IMR-90 (cell line): ENCODE data around the gene DNAJC22. TPM values are rescaled to one million over a fixed set of nuclear protein-coding genes. Genes with fewer than 3 reads are reported as not detected.

Experiments
- ATAC-seq: fragments of 200-7000 bp; cut with Tn5 transposase; 2 replicates; pipeline ENCODE4 v1.9.1; 2020; ENCODE audit warnings: low read depth, mild to moderate bottlenecking, moderate library complexity
- BruUV-seq: library from RNA; stranded (reverse); fragments of 400-500 nt; replicated peaks from 2 replicates; lab custom pipeline; 2021; lab: Mats Ljungman, UMichigan
- CTCF ChIA-PET: fragments of 300-600 bp; formaldehyde crosslinking; extraction: SDS; loops from one replicate; lab custom pipeline; 2021; ENCODE audit warnings: antibody characterized with exemption; lab: Yijun Ruan, JAX
- POLR2A ChIA-PET: fragments of 300-600 bp; sonication (Branson Sonifier 250); formaldehyde crosslinking; loops from one replicate; lab custom pipeline; 2022; ENCODE audit warnings: antibody characterized with exemption; ENCODE audit not compliant: unreplicated experiment; lab: Charles Lee
- DNase-seq: peaks from one replicate; pipeline ENCODE4 v3.0.0; 2013
- H2AFZ ChIP-seq: replicated peaks from 2 replicates; pipeline ENCODE3; 2013; ENCODE audit warnings: low read length, mild to moderate bottlenecking; ENCODE audit not compliant: poor library complexity
- H2AK5ac ChIP-seq: 2 replicates; pipeline ENCODE4 v1.6.1; 2013; ENCODE audit warnings: low read depth, low read length, inconsistent platforms
- H2AK9ac ChIP-seq: replicated peaks from 2 replicates; pipeline ENCODE3; 2013; ENCODE audit warnings: mild to moderate bottlenecking, low read depth, low read length, moderate library complexity; ENCODE audit not compliant: poor library complexity
- H2BK120ac ChIP-seq: 2 replicates; pipeline ENCODE4 v1.6.1; 2013; ENCODE audit warnings: low read depth, low read length, inconsistent platforms
- H2BK15ac ChIP-seq: 3 replicates; pipeline ENCODE4 v1.6.1; 2013; ENCODE audit warnings: low read depth, low read length, inconsistent platforms
- H2BK20ac ChIP-seq: 2 replicates; pipeline ENCODE4 v1.6.1; 2013; ENCODE audit warnings: low read depth, mild to moderate bottlenecking, inconsistent platforms, low read length, moderate library complexity
- H2BK5ac ChIP-seq: 2 replicates; pipeline ENCODE4 v1.6.1; 2013; ENCODE audit warnings: mild to moderate bottlenecking, low read depth, low read length, inconsistent platforms; ENCODE audit not compliant: poor library complexity, severe bottlenecking
- H3K14ac ChIP-seq: replicated peaks from 2 replicates; pipeline ENCODE4 v1.6.1; 2013; ENCODE audit warnings: low read depth, low read length, inconsistent platforms
- H3K18ac ChIP-seq: 2 replicates; pipeline ENCODE4 v1.6.1; 2013; ENCODE audit warnings: low read depth, low read length, control low read depth
- H3K23ac ChIP-seq: 2 replicates; pipeline ENCODE4 v1.6.1; 2013; ENCODE audit warnings: low read depth, low read length, inconsistent platforms
- H3K27ac ChIP-seq: 2 replicates; pipeline ENCODE4 v1.5.1; 2013; ENCODE audit warnings: mild to moderate bottlenecking, control low read depth, low read length; ENCODE audit not compliant: insufficient read depth
- H3K27me3 ChIP-seq: 2 replicates; pipeline ENCODE4 v1.6.1; 2013; ENCODE audit warnings: low read length; ENCODE audit not compliant: control insufficient read depth, insufficient read depth
- H3K36me3 ChIP-seq: 2 replicates; pipeline ENCODE4 v1.6.1; 2013; ENCODE audit warnings: low read length, mixed read lengths; ENCODE audit not compliant: control insufficient read depth, insufficient read depth
- H3K4ac ChIP-seq: 2 replicates; pipeline ENCODE4 v1.6.1; 2013; ENCODE audit warnings: low read depth, low read length, inconsistent platforms
- H3K4me1 ChIP-seq: 2 replicates; pipeline ENCODE4 v1.6.1; 2013; ENCODE audit warnings: low read length, mixed read lengths; ENCODE audit not compliant: control insufficient read depth, insufficient read depth
- H3K4me2 ChIP-seq: 2 replicates; pipeline ENCODE4 v1.6.1; 2013; ENCODE audit warnings: low read depth, mild to moderate bottlenecking, control low read depth, low read length, moderate library complexity
- H3K4me3 ChIP-seq: 2 replicates; pipeline ENCODE4 v1.5.1; 2013; ENCODE audit warnings: low read depth, mild to moderate bottlenecking, control low read depth, low read length, moderate library complexity; ENCODE audit not compliant: insufficient read depth
- H3K56ac ChIP-seq: 2 replicates; pipeline ENCODE4 v1.6.1; 2013; ENCODE audit warnings: low read length, inconsistent platforms; ENCODE audit not compliant: insufficient read depth; ENCODE audit errors: extremely low read depth
- H3K79me1 ChIP-seq, 2 experiments: 2 replicates each; pipeline ENCODE4 v1.6.1; 2013; ENCODE audit warnings: low read length in 2 of 2, inconsistent platforms in 1 of 2, low read depth in 1 of 2
- H3K9ac ChIP-seq: 2 replicates; pipeline ENCODE4 v1.6.1; 2013; ENCODE audit warnings: low read depth, low read length, control low read depth
- H3K9me1 ChIP-seq: 2 replicates; pipeline ENCODE4 v1.6.1; 2013; ENCODE audit warnings: low read length, inconsistent platforms; ENCODE audit not compliant: insufficient read depth
- H3K9me3 ChIP-seq: 2 replicates; pipeline ENCODE4 v1.6.1; 2013; ENCODE audit warnings: low read length; ENCODE audit not compliant: control insufficient read depth, insufficient read depth
- H4K20me1 ChIP-seq: 2 replicates; pipeline ENCODE4 v1.6.1; 2013; ENCODE audit warnings: low read length, inconsistent platforms; ENCODE audit not compliant: insufficient read depth
- H4K5ac ChIP-seq: 2 replicates; pipeline ENCODE4 v1.6.1; 2013; ENCODE audit warnings: mild to moderate bottlenecking, low read depth, low read length, control low read depth
- H4K8ac ChIP-seq, 2 experiments: 2 replicates each; pipeline ENCODE4 v1.6.1; 2013; ENCODE audit warnings: low read depth in 2 of 2, low read length in 2 of 2, control low read depth in 1 of 2, inconsistent platforms in 1 of 2
- H4K91ac ChIP-seq: 2 replicates; pipeline ENCODE4 v1.6.1; 2013; ENCODE audit warnings: low read depth, low read length, inconsistent platforms; ENCODE audit not compliant: insufficient read depth
- BHLHE40 ChIP-seq: fragments of 150-350 bp; IDR thresholded peaks from 2 replicates; pipeline ENCODE4 v1.6.1; 2016; ENCODE audit warnings: mild to moderate bottlenecking, low read depth, low read length
- CTCF ChIP-seq: conservative IDR thresholded peaks from 2 replicates; pipeline ENCODE4 v1.5.1; 2012; ENCODE audit warnings: mild to moderate bottlenecking, low read depth, low read length, improper control_type of control experiment
- whole genome bisulfite sequencing, 2 experiments: methylation state at CpG; one replicate each; pipeline versions ENCODE4 v1.1.5 to v1.1.7; 2013; ENCODE audit warnings: missing lambda C conversion rate in 2 of 2; ENCODE audit not compliant: insufficient read length in 1 of 2; ENCODE audit errors: extremely low coverage in 2 of 2; 5-methylcytosine and 5-hydroxymethylcytosine counted together
- dilution Hi-C: fragments of 300-500 bp; cut with HindIII; formaldehyde crosslinking; loops from one replicate; pipeline ENCODE4 v1.14.3; 2018; ENCODE audit warnings: low sequenced_read_pairs; ENCODE audit not compliant: unreplicated experiment
- in situ Hi-C: fragments of 300-500 bp; cut with MboI; formaldehyde crosslinking; loops from 3 replicates; pipeline ENCODE4 v1.14.3; 2019; ENCODE audit warnings: low sequenced_read_pairs, inconsistent platforms, mixed read lengths
- intact Hi-C: fragments of 100-400 bp; cut with micrococcal nuclease; formaldehyde crosslinking; loops from 2 replicates; pipeline ENCODE4 v1.10.0; 2022
- polyA plus RNA-seq, 3 experiments: library from polyadenylated mRNA; depleted of rRNA; stranded (reverse); fragments of >200 nt; gene quantifications; 2 replicates each; pipeline ENCODE4 v1.2.3, GENCODE V29; 2012; ENCODE audit warnings: low replicate concordance in 1 of 3
- total RNA-seq: library from RNA; depleted of rRNA; stranded (reverse); fragments of >200 nt; gene quantifications from 2 replicates; pipeline ENCODE4 v1.2.3, GENCODE V29; 2012

DNAJC22 gene
- total and polyA plus RNA-seq, 2 of the 4 experiments (the other 2 are of a cell fraction), result 8.1 to 8.2 TPM

- Histone ChIP-seq H3K9me1 (peaks cover 4% of the 10 kb centered on the region; the same call in 1 of the 2 replicates), H3K23ac (peak overlapping the region; percentile 26; the same call in 1 of the 2 replicates), H3K9ac (peak overlapping the region; percentile 16; the same call in 1 of the 2 replicates), H4K5ac (peak overlapping the region; percentile 7; the same call in 1 of the 2 replicates), H3K4me1 (peaks cover 6% of the 10 kb centered on the region; the same call in 1 of the 2 replicates), H3K27me3 (no peaks in the 10 kb centered on the region), H3K27ac (no peak overlapping the region), H2BK5ac (peak overlapping the region; percentile 41), H2AK5ac (0 out of 2 replicates have a peak overlapping the region, but pooled peaks have one; percentile 29), H4K91ac (no peak overlapping the region), H3K4ac (peak overlapping the region; percentile 58; the same call in 1 of the 2 replicates), H3K18ac (peak overlapping the region; percentile 32; the same call in 1 of the 2 replicates), H3K14ac (peak overlapping the region; percentile 34; the same call in 1 of the 2 replicates), H4K20me1 (peaks cover 40% of the 10 kb centered on the region), H3K56ac (no peak overlapping the region), H2BK120ac (no peak overlapping the region), H4K8ac (peak overlapping the region; percentile 14 to 15; a peak in 2 of 4 replicates), H3K9me3 (no peaks in the 10 kb centered on the region), H2AFZ (no peak overlapping the region), H2BK20ac (no peak overlapping the region), H3K36me3 (peaks cover 4% of the 10 kb centered on the region), H3K4me2 (peak overlapping the region; percentile 84), H3K4me3 (peak overlapping the region; percentile 24; the same call in 1 of the 2 replicates), H2AK9ac (no peak overlapping the region), H2BK15ac (no peak overlapping the region; the same call in 2 of the 3 replicates), H3K79me1 (peaks cover 3 to 54% of the 10 kb centered on the region in 2 experiments; a peak in 2 of 4 replicates)
- dilution Hi-C loops, result loop anchor here (25.0 kb wide), 1 partner anchor 143 kb away; no protein-coding TSS in a partner anchor
- intact Hi-C loops, result no loop called here
- POLR2A ChIA-PET, result no interaction called here
- DNase-seq (peak; percentile 54), ATAC-seq (no peak)
- TF ChIP-seq CTCF (peak; percentile 41), BHLHE40 (no peak)
- in situ Hi-C loops, result no loop called here
- TSS peak; percentile 17 for BruUV-seq
- CTCF ChIA-PET, result interaction anchor here (0.6 to 2.6 kb wide), 2 partner anchors 11 to 144 kb away, joined by 4 to 7 read pairs; no protein-coding TSS in a partner anchor
- WGBS, 2 experiments, result 76% methylated on average over 2 of the region's 6 CpGs; no CpG with 5 or more reads in 1 of the 2 experiments
Observed at GRCh38 chr12:49369411-49370145, 22.9 kb downstream of the DNAJC22 start.
